BE2C (cell line): ENCODE results near the gene C16orf95. TPM values are rescaled to one million over a fixed set of nuclear protein-coding genes. Genes with fewer than 3 reads are reported as not detected.
"Not testable (repeated sequence)": the region's sequence is repeated elsewhere in the genome, so short reads cannot be mapped to it uniquely, and the experiment has no call there.

Experiments
- DNase-seq: peaks from one replicate; pipeline ENCODE4 v3.0.0-alpha.2; 2020
- H3K27me3 ChIP-seq: fragments of 250-450 bp; sonication (Bioruptor Pico); 2 replicates; pipeline ENCODE4 v1.5.1; 2020; ENCODE audit warnings: mild to moderate bottlenecking
- H3K36me3 ChIP-seq: fragments of 250-450 bp; sonication (Bioruptor Pico); 2 replicates; pipeline ENCODE4 v1.5.1; 2020; ENCODE audit warnings: mild to moderate bottlenecking
- H3K4me1 ChIP-seq: fragments of 250-450 bp; sonication (Bioruptor Pico); 2 replicates; pipeline ENCODE4 v1.5.1; 2020
- H3K4me3 ChIP-seq: 2 replicates; pipeline ENCODE4 v1.5.1; 2011; ENCODE audit warnings: low read depth, low read length
- H3K9me3 ChIP-seq: fragments of 250-450 bp; sonication (Bioruptor Pico); 2 replicates; pipeline ENCODE4 v1.5.1; 2020
- polyA plus RNA-seq: library from polyadenylated mRNA; unstranded; fragments of >200 nt; gene quantifications from one replicate; pipeline ENCODE4 v1.2.1, GENCODE V29; 2012; ENCODE audit warnings: low read depth, missing spikeins; ENCODE audit not compliant: insufficient read length, insufficient read depth
- TF ChIP-seq, protein P1 (sequence below): IDR thresholded peaks from 2 replicates; pipeline ENCODE4 v1.5.1; 2012; ENCODE audit warnings: mild to moderate bottlenecking, low read depth, low read length

The C16orf95 gene, protein sequence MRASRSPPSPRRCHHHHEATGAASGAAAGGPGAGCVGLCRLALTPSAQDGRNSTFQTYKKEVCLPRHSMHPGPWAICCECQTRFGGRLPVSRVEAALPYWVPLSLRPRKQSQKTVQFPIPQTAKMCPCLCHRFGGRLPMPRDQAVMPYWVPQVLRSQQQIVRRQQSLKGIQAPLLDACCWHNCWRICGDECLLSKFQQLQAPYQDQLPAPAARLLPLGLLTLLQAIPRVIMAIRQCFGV
- polyA plus RNA-seq = 3.1 TPM

DNA sequence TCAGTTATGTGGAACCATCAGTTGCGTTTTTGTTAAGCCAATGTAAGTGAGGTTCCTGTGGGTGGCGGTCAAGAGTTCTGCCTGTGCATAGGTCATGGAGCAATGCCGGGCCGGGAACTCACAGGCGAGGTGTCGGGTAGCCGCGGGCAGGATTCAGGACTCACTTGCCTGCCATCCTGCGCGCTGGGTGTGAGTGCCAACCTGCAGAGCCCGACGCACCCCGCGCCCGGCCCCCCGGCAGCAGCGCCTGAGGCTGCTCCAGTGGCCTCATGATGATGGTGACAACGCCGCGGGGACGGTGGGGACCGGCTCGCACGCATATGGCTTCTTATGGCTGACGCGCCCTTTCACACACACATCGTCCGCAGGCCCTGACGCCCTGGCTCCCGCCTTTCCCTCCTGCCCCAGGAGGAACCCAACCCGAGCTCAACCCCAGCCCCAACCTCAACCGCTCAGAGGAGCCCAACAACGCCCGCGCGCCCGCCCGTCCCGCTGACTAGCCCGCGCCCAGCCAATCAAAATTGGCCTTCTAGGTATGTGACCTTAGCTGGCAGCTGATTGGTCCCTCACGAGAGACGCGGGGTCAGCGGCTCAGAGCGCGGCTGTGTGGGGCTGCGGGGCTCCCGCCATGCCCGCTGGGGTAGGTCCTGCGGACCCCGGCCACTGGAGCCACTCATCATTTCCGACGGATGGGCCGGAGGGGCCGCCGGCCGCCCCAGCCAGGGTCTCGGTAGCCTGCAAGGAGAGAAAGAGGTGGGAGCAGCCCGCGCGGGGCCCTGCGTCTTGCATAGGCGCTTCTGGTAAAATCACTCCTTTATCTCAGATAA is at the start of gene C16orf95:
Gene C16orf95, minus strand, starts transcription at position 470 of the 827 bp plus-strand sequence. Its CDS starts 150 bp downstream, at position 320.
- H3K27me3 ChIP-seq = no peaks in the 10 kb centered on the region
- no peaks in the 10 kb centered on the region for H3K36me3 ChIP-seq
- H3K4me1 ChIP-seq = no peaks in the 10 kb centered on the region
- peak within 1 kb of the TSS; percentile 97 for H3K4me3 ChIP-seq
- peaks cover 3% of the 10 kb centered on the region; the same call in 1 of the 2 replicates for H3K9me3 ChIP-seq
- DNase-seq = peak; percentile 97
- TF ChIP-seq, protein P1, sequence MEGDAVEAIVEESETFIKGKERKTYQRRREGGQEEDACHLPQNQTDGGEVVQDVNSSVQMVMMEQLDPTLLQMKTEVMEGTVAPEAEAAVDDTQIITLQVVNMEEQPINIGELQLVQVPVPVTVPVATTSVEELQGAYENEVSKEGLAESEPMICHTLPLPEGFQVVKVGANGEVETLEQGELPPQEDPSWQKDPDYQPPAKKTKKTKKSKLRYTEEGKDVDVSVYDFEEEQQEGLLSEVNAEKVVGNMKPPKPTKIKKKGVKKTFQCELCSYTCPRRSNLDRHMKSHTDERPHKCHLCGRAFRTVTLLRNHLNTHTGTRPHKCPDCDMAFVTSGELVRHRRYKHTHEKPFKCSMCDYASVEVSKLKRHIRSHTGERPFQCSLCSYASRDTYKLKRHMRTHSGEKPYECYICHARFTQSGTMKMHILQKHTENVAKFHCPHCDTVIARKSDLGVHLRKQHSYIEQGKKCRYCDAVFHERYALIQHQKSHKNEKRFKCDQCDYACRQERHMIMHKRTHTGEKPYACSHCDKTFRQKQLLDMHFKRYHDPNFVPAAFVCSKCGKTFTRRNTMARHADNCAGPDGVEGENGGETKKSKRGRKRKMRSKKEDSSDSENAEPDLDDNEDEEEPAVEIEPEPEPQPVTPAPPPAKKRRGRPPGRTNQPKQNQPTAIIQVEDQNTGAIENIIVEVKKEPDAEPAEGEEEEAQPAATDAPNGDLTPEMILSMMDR = peak; percentile 73

DNA sequence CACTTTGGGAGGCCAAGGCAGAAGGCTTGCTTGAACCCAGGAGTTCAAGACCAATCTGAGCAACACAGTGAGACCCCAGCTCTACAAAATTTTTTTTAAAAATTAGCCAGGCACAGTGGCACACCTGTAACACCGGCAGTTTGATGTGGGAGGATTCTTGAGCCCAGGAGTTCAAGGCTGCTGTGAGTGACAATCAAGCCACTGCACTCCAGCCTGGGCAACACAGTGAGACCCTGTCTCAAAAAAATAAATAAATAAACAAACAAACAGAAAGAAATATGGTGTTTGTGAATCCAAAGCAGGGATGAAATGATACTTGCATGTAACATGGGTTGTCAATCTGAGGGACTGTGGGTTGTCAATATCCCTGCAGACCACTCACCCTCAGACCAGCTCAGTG is 49.7 kb upstream of the C16orf95 start:
- H3K36me3 ChIP-seq = 0 out of 2 replicates have a peak, but pooled peaks cover 5% of the 10 kb centered on the region
- no peaks in the 10 kb centered on the region for H3K9me3 ChIP-seq
- TF ChIP-seq, protein P1 = no peak
- no peak for DNase-seq
- no peaks in the 10 kb centered on the region for H3K27me3 ChIP-seq
- peaks cover 48% of the 10 kb centered on the region for H3K4me1 ChIP-seq
- H3K4me3 ChIP-seq = no peak overlapping the region

GRCh38 chr16:87366288-87366687 is 49.1 kb upstream of the C16orf95 start:
- H3K27me3 ChIP-seq = no peaks in the 10 kb centered on the region
- no peak for DNase-seq
- no peaks in the 10 kb centered on the region for H3K9me3 ChIP-seq
- H3K4me3 ChIP-seq = no peak overlapping the region
- TF ChIP-seq, protein P1 = no peak
- peaks cover 9% of the 10 kb centered on the region for H3K36me3 ChIP-seq
- H3K4me1 ChIP-seq = peaks cover 44% of the 10 kb centered on the region

DNA sequence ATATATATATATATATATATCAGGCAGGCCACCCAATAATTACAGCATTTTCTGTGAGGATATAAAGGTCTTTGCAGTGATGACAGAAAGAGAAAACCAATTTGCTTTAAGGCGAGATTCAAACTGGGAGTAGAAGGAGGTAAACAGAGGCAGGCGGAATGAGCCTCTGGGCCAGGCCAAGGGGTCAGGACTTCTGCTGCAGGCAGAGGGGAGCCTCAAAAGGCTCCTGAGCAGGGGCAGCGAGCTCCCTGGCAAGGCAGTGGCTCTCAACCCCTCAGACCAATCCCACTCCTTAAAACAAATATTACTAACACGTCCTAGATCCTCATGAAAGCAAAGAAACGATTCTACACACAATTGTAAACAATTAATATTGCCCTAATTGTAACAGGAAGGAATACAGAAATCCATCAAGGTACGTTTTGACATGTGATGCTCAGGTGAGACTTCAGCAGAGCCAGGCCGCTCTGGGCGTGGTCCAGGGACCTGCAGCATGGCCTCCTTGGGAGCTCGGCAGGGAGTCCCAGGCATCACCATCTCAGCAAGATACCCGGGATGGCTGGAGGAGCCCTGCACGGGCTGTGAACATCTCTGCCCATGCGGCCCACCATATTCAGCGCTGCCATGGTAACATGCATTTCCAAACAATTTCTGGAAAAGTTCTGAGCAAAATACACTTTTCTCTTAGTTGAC is 48.0 kb upstream of the C16orf95 start:
- peaks cover 35% of the 10 kb centered on the region for H3K4me1 ChIP-seq
- H3K27me3 ChIP-seq = no peaks in the 10 kb centered on the region
- no peaks in the 10 kb centered on the region for H3K9me3 ChIP-seq
- no peak overlapping the region for H3K4me3 ChIP-seq
- DNase-seq = no peak
- H3K36me3 ChIP-seq = peaks cover 11% of the 10 kb centered on the region
- TF ChIP-seq, protein P1 = no peak

DNA sequence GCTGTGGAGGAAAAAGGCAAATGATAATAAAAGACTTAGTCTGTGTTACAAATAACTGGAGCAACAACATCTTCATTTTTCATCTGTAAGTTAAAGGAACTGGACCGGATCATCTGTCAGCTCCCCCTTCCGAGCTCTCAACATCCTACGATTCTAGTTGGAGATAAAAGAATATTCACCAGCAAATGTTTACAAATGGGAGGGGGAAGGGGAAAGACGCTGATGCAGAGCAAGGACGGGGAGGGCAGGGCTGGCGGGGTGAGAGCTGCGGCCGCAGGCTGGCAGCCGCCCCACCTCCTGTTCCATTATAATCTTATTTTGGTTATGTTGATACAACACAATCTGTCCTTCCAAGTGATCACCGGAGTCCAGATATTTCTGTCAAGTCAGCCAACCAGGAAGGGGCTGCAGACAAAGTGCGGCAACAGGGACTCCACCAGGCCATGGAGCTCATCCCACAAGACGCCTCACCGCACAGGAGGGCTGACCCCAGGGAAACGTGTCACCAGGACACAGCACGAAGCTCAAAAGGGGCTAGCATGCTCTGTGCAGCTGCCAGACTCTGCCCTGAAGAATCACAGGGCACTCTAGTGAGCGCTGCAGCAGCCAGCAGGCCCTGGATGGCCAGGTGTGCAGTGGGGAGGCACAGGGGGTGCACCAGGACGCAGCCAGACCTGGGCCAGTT is 46.7 kb upstream of the C16orf95 start:
- peaks cover 18% of the 10 kb centered on the region for H3K36me3 ChIP-seq
- DNase-seq = peak; percentile 77
- no peaks in the 10 kb centered on the region for H3K9me3 ChIP-seq
- peak overlapping the region; percentile 31 for H3K4me3 ChIP-seq
- H3K4me1 ChIP-seq = peaks cover 28% of the 10 kb centered on the region
- H3K27me3 ChIP-seq = no peaks in the 10 kb centered on the region
- TF ChIP-seq, protein P1 = 0 out of 2 replicates have a peak, but pooled peaks have one; percentile 3

- H3K9me3 ChIP-seq, H3K4me3 ChIP-seq, H3K27me3 ChIP-seq, DNase-seq: not testable (repeated sequence)
- H3K4me1 ChIP-seq = peaks cover 24% of the 10 kb centered on the region
- peaks cover 27% of the 10 kb centered on the region for H3K36me3 ChIP-seq
These were observed 45.8 kb upstream of the C16orf95 start for GRCh38 chr16:87362828-87363559.
